Adrenal gland (tissue), 19 donors: ENCODE results near the gene ZNF548. TPM values are rescaled to one million over a fixed set of nuclear protein-coding genes. Genes with fewer than 3 reads are reported as not detected.
A peak's percentile ranks its signal among the peaks of the same experiment; 100 is the strongest.

Experiments
- DNase-seq, 7 donors: peaks; one replicate each; pipeline ENCODE4 v3.0.0-alpha.2; 2019 to 2020
- H3K27ac ChIP-seq, 5 donors: fragments of 200-600 bp; sonication (generic) in 4 of 5; 1 replicate in 3 of 5; 2 replicates in 2 of 5; pipeline versions ENCODE4 v1.5.1 to v1.8.0; 2016 to 2020; ENCODE audit warnings: mild to moderate bottlenecking in 1 of 5
- H3K27me3 ChIP-seq: fragments of 200-600 bp; 2 replicates; pipeline ENCODE4 v1.8.0; 2021
- H3K36me3 ChIP-seq, 2 donors: fragments of 200-600 bp; replicated peaks in 1 of 2; 1 replicate in 1 of 2; 2 replicates in 1 of 2; pipeline versions ENCODE4 v1.5.1 to v1.8.0; 2018 to 2022
- H3K4me1 ChIP-seq, 2 donors: fragments of 200-600 bp; replicated peaks in 1 of 2; 1 replicate in 1 of 2; 2 replicates in 1 of 2; pipeline versions ENCODE4 v1.5.1 to v1.8.0; 2018 to 2021
- H3K4me3 ChIP-seq, 4 donors: fragments of 200-600 bp; sonication (generic) in 3 of 4; one replicate each; pipeline ENCODE4 v1.5.1; 2016 to 2018
- H3K9me3 ChIP-seq, 3 donors: fragments of 200-600 bp; sonication (generic) in 1 of 3; replicated peaks in 1 of 3; 1 replicate in 2 of 3; 2 replicates in 1 of 3; pipeline versions ENCODE4 v1.5.1 to v1.8.0; 2016 to 2021
- POLR2A ChIP-seq, 2 donors: fragments of 450-650 bp; IDR thresholded peaks; one replicate each; pipeline ENCODE4 v1.6.1; 2017; ENCODE audit warnings: antibody characterized with exemption in 2 of 2, mild to moderate bottlenecking in 2 of 2, moderate library complexity in 1 of 2
- WGBS, 4 donors: extraction: QIAGEN DNeasy Blood & Tissue Kit in 2 of 4; methylation state at CpG; one replicate each; pipeline versions ENCODE4 v1.1.5 to v1.1.7; 2013 to 2017; 5-methylcytosine and 5-hydroxymethylcytosine counted together
- intact Hi-C, 2 donors: fragments of 100-400 bp; cut with DNase I; formaldehyde crosslinking; loops; one replicate each; pipeline versions ENCODE4 v1.14.1 to v1.15.0; 2022 to 2023
- long read RNA-seq, 10 donors: library from polyadenylated mRNA in 3 of 10; unstranded in 2 of 10; stranded (forward) in 1 of 10; transcript quantifications; one replicate each; pipeline ENCODE4 v2.0.0 and lab custom pipeline, GENCODE V29; 2021 to 2026
- polyA plus RNA-seq, 3 donors: library from polyadenylated mRNA; stranded (reverse); fragments of 200-250 nt in 2 of 3; fragments of 350-450 nt in 1 of 3; fragmentation: Illumina TruSeq in 1 of 3; extraction: RNeasy Lipid Tissue Mini Kit (QIAGEN cat#74804) in 1 of 3; gene quantifications; one replicate each; pipeline ENCODE4 v1.2.3, GENCODE V29; 2013 to 2014
- total RNA-seq, 9 donors: library from RNA; depleted of rRNA in 4 of 9; stranded (reverse); fragments of >200 nt in 4 of 9; fragments of 120-200 nt in 1 of 9; fragmentation: NEBNext Ultra II Directional in 1 of 9; extraction: Animal tissue kit (Norgen Biotek cat#: 25700) in 1 of 9; gene quantifications; one replicate each; pipeline versions ENCODE4 v1.1.0 to v1.2.4, GENCODE V29; 2013 to 2023
- TF ChIP-seq, protein P1 (sequence below), 6 experiments: fragments of 450-650 bp in 4 of 6; fragments of 200-600 bp in 2 of 6; sonication (generic) in 1 of 6; IDR thresholded peaks; 1 replicate in 5 of 6; 2 replicates in 1 of 6; pipeline versions ENCODE4 v1.5.1 to v1.8.0; 2016 to 2021; ENCODE audit warnings: antibody characterized with exemption in 6 of 6, mild to moderate bottlenecking in 2 of 6, moderate library complexity in 1 of 6
- donor health status: healthy with polysubstance abuse.
- donor health status: Bipolar disorder and iron deficiency.
- donor health status: DM: yes; HTN: yes; CAD: no.
- donor health status: DM: no; HTN: no; CAD: no.
- donor health status: DM: no; HTN: no; CAD: no.
- donor health status: DM: yes; HTN: yes; CAD: no.

Gene ZNF548
- total RNA-seq (10 to 100 TPM in 8 of 9 donors, 1 to 10 TPM in 1; 8.5 to 21.7 (median 17.3) TPM), polyA plus RNA-seq (10 to 100 TPM in 1 of 3 donors, 1 to 10 TPM in 2; 4.6 to 10.0 (median 8.1) TPM)
- long read RNA-seq, donor 1, partial matches to known transcripts = 0 of 2 reads
- long read RNA-seq, donor 1, other reads (novel, unspliced or antisense) = 0 of 2 reads
- long read RNA-seq, donor 2, partial matches to known transcripts = 0 of 3 reads
- long read RNA-seq, donor 2, other reads (novel, unspliced or antisense) = 0 of 3 reads
- long read RNA-seq, donor 3, partial matches to known transcripts = 0 of 1 reads
- long read RNA-seq, donor 3, other reads (novel, unspliced or antisense) = 0 of 1 reads
- long read RNA-seq, donor 4, partial matches to known transcripts = 1 of 2 reads
- long read RNA-seq, donor 4, other reads (novel, unspliced or antisense) = 0 of 2 reads
- long read RNA-seq, donor 5, transcript ZNF548-201 (4 exons, 2,115 nt) = major isoform, 17 of 17 reads
- long read RNA-seq, donor 5, partial matches to known transcripts = 0 of 17 reads
- long read RNA-seq, donor 5, other reads (novel, unspliced or antisense) = 0 of 17 reads
- long read RNA-seq, donor 6 = 0 reads
- long read RNA-seq, donor 7, partial matches to known transcripts = 0 of 3 reads
- long read RNA-seq, donor 7, other reads (novel, unspliced or antisense) = 0 of 3 reads
- long read RNA-seq, donor 8, partial matches to known transcripts = 0 of 1 reads
- long read RNA-seq, donor 8, other reads (novel, unspliced or antisense) = 0 of 1 reads
- long read RNA-seq, donor 9, partial matches to known transcripts = 0 of 1 reads
- long read RNA-seq, donor 9, other reads (novel, unspliced or antisense) = 0 of 1 reads
- long read RNA-seq, donor 10 = 0 reads

DNA sequence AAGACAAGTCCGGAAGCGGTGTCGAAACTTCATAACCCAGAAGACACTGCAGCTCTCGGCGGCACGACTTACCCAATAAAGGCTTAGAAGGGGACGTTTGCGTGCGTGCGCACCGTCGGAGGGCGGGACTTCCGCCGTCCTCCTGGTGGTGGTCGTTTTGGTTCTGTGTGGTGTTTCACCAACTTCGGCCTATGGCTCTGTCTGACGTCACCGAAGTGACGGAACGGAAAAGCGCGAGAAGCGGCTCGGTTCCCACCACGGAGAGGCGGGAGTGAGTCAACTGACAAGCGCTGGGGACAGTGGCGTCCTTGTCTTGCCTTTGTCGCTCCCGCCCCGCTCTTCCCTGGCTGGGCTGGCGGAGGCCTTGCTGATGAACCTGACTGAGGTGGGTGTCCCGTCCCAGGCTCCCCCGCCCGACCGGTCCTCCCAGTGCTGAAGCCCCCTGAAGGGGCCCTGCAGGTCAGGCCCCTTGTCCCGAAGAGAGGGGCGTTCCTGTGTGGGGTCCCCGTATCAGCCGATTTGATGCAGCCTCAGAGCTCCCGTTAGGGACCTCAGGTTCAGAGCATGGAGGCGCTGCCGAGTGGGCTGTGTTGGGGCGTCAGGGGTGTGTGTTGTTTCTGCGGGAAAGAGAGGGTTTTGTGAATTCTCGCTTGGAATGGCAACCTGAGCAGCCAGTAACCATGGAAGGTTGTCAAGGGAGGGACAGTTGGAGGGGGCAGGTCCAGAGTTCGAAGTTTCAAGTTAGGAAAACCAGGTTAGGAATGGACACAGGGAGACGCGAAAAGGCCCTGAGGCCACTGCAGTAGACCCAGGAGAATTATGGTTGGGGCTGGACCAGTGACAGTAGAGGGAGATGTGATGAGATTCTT lies at the start of gene ZNF548:
TSS of gene ZNF548 (plus strand) at position 125 of the 869 bp plus-strand sequence. CDS start at position 371, 246 bp downstream.
- no peaks in the 10 kb centered on the region for H3K27me3 ChIP-seq
- H3K9me3 ChIP-seq = no peaks in the 10 kb centered on the region
- intact Hi-C loops = no loop called here
- WGBS, 4 donors = 0 to 3% (median 0%) methylated on average over 23 to 50 of the region's 50 CpGs
- H3K27ac ChIP-seq = peak within 1 kb of the TSS; percentile 78 to 96 (median 89)
- DNase-seq = peak; percentile 92 to 99 (median 97)
- TF ChIP-seq, protein P1, sequence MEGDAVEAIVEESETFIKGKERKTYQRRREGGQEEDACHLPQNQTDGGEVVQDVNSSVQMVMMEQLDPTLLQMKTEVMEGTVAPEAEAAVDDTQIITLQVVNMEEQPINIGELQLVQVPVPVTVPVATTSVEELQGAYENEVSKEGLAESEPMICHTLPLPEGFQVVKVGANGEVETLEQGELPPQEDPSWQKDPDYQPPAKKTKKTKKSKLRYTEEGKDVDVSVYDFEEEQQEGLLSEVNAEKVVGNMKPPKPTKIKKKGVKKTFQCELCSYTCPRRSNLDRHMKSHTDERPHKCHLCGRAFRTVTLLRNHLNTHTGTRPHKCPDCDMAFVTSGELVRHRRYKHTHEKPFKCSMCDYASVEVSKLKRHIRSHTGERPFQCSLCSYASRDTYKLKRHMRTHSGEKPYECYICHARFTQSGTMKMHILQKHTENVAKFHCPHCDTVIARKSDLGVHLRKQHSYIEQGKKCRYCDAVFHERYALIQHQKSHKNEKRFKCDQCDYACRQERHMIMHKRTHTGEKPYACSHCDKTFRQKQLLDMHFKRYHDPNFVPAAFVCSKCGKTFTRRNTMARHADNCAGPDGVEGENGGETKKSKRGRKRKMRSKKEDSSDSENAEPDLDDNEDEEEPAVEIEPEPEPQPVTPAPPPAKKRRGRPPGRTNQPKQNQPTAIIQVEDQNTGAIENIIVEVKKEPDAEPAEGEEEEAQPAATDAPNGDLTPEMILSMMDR (IDR thresholded peaks at IDR 0.05) = peak in 3 of 6 experiments; percentile 42 to 58 (median 44)
- TF ChIP-seq POLR2A (IDR thresholded peaks at IDR 0.05) = peak; percentile 67 to 71
- H3K4me3 ChIP-seq = peak within 1 kb of the TSS; percentile 17 to 91 (median 86)
- peaks cover 0 to 6% of the 10 kb centered on the region in 2 donors for H3K36me3 ChIP-seq
- H3K4me1 ChIP-seq = peaks cover 11 to 17% of the 10 kb centered on the region in 2 donors

- Histone ChIP-seq H3K27ac (no peak overlapping the region), H3K4me1 (no peaks in the 10 kb centered on the region), H3K9me3 (no peaks in the 10 kb centered on the region), H3K27me3 (no peaks in the 10 kb centered on the region), H3K36me3 (no peaks in the 10 kb centered on the region), H3K4me3 (no peak overlapping the region)
- intact Hi-C loops = no loop called here
- DNase-seq = no peak
- TF ChIP-seq, protein P1 (IDR thresholded peaks at IDR 0.05) = no peak
- no peak for TF ChIP-seq POLR2A (IDR thresholded peaks at IDR 0.05)
- WGBS, 4 donors = 80 to 85% (median 82%) methylated on average over 6 of the region's 6 CpGs
Observed at GRCh38 chr19:57342582-57342981, 47.1 kb upstream of the ZNF548 start.

DNA sequence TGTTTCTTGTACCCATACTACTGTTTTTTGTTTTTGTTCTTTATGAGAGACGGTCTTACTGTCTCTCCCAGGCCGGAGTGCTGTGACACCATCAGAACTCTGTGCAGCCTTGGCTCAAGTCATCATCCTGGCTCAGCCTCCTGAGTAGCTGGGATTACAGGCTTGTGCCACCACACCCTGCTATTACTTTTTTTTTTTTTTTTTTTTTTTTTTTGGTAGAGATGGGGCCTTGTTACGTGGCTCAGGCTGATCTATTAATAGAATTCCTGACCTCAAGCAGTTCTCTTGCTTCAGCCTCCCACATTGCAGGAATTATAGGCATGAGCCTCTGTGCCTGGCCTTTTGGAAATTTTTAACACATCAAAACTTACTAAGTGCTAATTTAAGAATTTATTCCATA lies 41.5 kb upstream of the ZNF548 start:
- peaks cover 13 to 14% of the 10 kb centered on the region in 2 donors for H3K4me1 ChIP-seq
- no peak overlapping the region for H3K27ac ChIP-seq
- H3K9me3 ChIP-seq = no peaks in the 10 kb centered on the region
- intact Hi-C loops = no loop called here
- H3K4me3 ChIP-seq = no peak overlapping the region
- no peak for DNase-seq
- WGBS, 4 donors = 48 to 61% (median 56%) methylated on average over 3 of the region's 3 CpGs
- H3K27me3 ChIP-seq = no peaks in the 10 kb centered on the region
- no peaks in the 10 kb centered on the region for H3K36me3 ChIP-seq
- TF ChIP-seq, protein P1 (IDR thresholded peaks at IDR 0.05) = no peak
- no peak for TF ChIP-seq POLR2A (IDR thresholded peaks at IDR 0.05)
